Liver (tissue), 3 donors: ENCODE results near the gene TBX1.

ENCODE experiments used
- CTCF ChIP-seq: fragments of 150-350 bp; IDR thresholded peaks from 2 replicates; pipeline ENCODE4 v1.5.1; 2017; ENCODE audit warnings: improper control_type of control experiment, low read depth, low read length; ENCODE audit not compliant: missing input control
- EGR1 ChIP-seq, 2 donors: IDR thresholded peaks; 2 replicates each; pipeline ENCODE4 v1.6.1; 2016 to 2018; ENCODE audit warnings: antibody characterized with exemption in 2 of 2, low read depth in 2 of 2
- FOXA1 ChIP-seq: IDR thresholded peaks from 2 replicates; pipeline ENCODE4 v1.6.1; 2016; ENCODE audit warnings: antibody characterized with exemption
- GABPA ChIP-seq, 2 donors: IDR thresholded peaks in 1 of 2; conservative IDR thresholded peaks in 1 of 2; 2 replicates each; pipeline ENCODE4 v1.6.1; 2016; ENCODE audit warnings: antibody characterized with exemption in 2 of 2, mild to moderate bottlenecking in 1 of 2, moderate library complexity in 1 of 2
- JUND ChIP-seq, 2 donors: IDR thresholded peaks; 2 replicates each; pipeline ENCODE4 v1.6.1; 2016; ENCODE audit warnings: antibody characterized with exemption in 2 of 2
- MAX ChIP-seq: IDR thresholded peaks from 2 replicates; pipeline ENCODE4 v1.6.1; 2016; ENCODE audit warnings: antibody characterized with exemption
- NR2F2 ChIP-seq: IDR thresholded peaks from 2 replicates; pipeline ENCODE4 v1.6.1; 2016; ENCODE audit warnings: antibody characterized with exemption
- RAD21 ChIP-seq, 2 donors: IDR thresholded peaks; 2 replicates each; pipeline ENCODE4 v1.6.1; 2016; ENCODE audit warnings: antibody characterized with exemption in 2 of 2, mild to moderate bottlenecking in 2 of 2
- REST ChIP-seq: IDR thresholded peaks from 2 replicates; pipeline ENCODE4 v1.6.1; 2016; ENCODE audit warnings: antibody characterized with exemption, mild to moderate bottlenecking
- RXRA ChIP-seq, 2 donors: IDR thresholded peaks; 2 replicates each; pipeline ENCODE4 v1.6.1; 2017 to 2018; ENCODE audit warnings: antibody characterized with exemption in 2 of 2, mild to moderate bottlenecking in 1 of 2
- TAF1 ChIP-seq: conservative IDR thresholded peaks from 2 replicates; pipeline ENCODE4 v1.6.1; 2016; ENCODE audit warnings: antibody characterized with exemption, mild to moderate bottlenecking
- YY1 ChIP-seq: IDR thresholded peaks from 2 replicates; pipeline ENCODE4 v1.6.1; 2016; ENCODE audit warnings: antibody characterized with exemption, mild to moderate bottlenecking
- TF ChIP-seq, protein P1 (sequence below): IDR thresholded peaks from 2 replicates; pipeline ENCODE4 v1.6.1; 2016; ENCODE audit warnings: antibody characterized with exemption
- TF ChIP-seq, protein P2 (sequence below): IDR thresholded peaks from 2 replicates; pipeline ENCODE4 v1.6.1; 2016; ENCODE audit warnings: antibody characterized with exemption
- donor health status: healthy.
- donor health status: healthy.

GRCh38 chr22:19748991-19749664 is 11.4 kb upstream of the TBX1 start:
- no peak for TF ChIP-seq YY1
- no peak for TF ChIP-seq TAF1
- no peak for TF ChIP-seq CTCF
- TF ChIP-seq GABPA (IDR thresholded peaks at IDR 0.05 in 1 of 2, conservative IDR thresholded peaks at IDR 0.05 in 1 of 2), result no peak
- no peak for TF ChIP-seq FOXA1
- no peak for TF ChIP-seq RAD21 (IDR thresholded peaks at IDR 0.05)
- no peak for TF ChIP-seq JUND (IDR thresholded peaks at IDR 0.05)
- TF ChIP-seq MAX, result no peak
- TF ChIP-seq EGR1 (IDR thresholded peaks at IDR 0.05; ENCODE audit: low read depth in 2 of 2), result no peak
- TF ChIP-seq NR2F2, result no peak
- TF ChIP-seq, protein P1, sequence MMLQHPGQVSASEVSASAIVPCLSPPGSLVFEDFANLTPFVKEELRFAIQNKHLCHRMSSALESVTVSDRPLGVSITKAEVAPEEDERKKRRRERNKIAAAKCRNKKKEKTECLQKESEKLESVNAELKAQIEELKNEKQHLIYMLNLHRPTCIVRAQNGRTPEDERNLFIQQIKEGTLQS, result no peak
- TF ChIP-seq REST, result no peak
- TF ChIP-seq RXRA (IDR thresholded peaks at IDR 0.05), result no peak
- TF ChIP-seq, protein P2, sequence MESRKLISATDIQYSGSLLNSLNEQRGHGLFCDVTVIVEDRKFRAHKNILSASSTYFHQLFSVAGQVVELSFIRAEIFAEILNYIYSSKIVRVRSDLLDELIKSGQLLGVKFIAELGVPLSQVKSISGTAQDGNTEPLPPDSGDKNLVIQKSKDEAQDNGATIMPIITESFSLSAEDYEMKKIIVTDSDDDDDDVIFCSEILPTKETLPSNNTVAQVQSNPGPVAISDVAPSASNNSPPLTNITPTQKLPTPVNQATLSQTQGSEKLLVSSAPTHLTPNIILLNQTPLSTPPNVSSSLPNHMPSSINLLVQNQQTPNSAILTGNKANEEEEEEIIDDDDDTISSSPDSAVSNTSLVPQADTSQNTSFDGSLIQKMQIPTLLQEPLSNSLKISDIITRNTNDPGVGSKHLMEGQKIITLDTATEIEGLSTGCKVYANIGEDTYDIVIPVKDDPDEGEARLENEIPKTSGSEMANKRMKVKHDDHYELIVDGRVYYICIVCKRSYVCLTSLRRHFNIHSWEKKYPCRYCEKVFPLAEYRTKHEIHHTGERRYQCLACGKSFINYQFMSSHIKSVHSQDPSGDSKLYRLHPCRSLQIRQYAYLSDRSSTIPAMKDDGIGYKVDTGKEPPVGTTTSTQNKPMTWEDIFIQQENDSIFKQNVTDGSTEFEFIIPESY, result no peak
